IMR-90 (cell line): ENCODE measurements around the gene BTG4. TPM values are rescaled to one million over a fixed set of nuclear protein-coding genes. Genes with fewer than 3 reads are reported as not detected.

Experiments
- ATAC-seq: fragments of 200-7000 bp; cut with Tn5 transposase; 2 replicates; pipeline ENCODE4 v1.9.1; 2020; ENCODE audit warnings: low read depth, mild to moderate bottlenecking, moderate library complexity
- BruUV-seq: library from RNA; stranded (reverse); fragments of 400-500 nt; replicated peaks from 2 replicates; lab custom pipeline; 2021; lab: Mats Ljungman, UMichigan
- CTCF ChIA-PET: fragments of 300-600 bp; formaldehyde crosslinking; extraction: SDS; loops from one replicate; lab custom pipeline; 2021; ENCODE audit warnings: antibody characterized with exemption; lab: Yijun Ruan, JAX
- POLR2A ChIA-PET: fragments of 300-600 bp; sonication (Branson Sonifier 250); formaldehyde crosslinking; loops from one replicate; lab custom pipeline; 2022; ENCODE audit warnings: antibody characterized with exemption; ENCODE audit not compliant: unreplicated experiment; lab: Charles Lee
- DNase-seq: peaks from one replicate; pipeline ENCODE4 v3.0.0; 2013
- H2AFZ ChIP-seq: replicated peaks from 2 replicates; pipeline ENCODE3; 2013; ENCODE audit warnings: low read length, mild to moderate bottlenecking; ENCODE audit not compliant: poor library complexity
- H2AK5ac ChIP-seq: 2 replicates; pipeline ENCODE4 v1.6.1; 2013; ENCODE audit warnings: low read depth, low read length, inconsistent platforms
- H2AK9ac ChIP-seq: replicated peaks from 2 replicates; pipeline ENCODE3; 2013; ENCODE audit warnings: mild to moderate bottlenecking, low read depth, low read length, moderate library complexity; ENCODE audit not compliant: poor library complexity
- H2BK120ac ChIP-seq: 2 replicates; pipeline ENCODE4 v1.6.1; 2013; ENCODE audit warnings: low read depth, low read length, inconsistent platforms
- H2BK15ac ChIP-seq: 3 replicates; pipeline ENCODE4 v1.6.1; 2013; ENCODE audit warnings: low read depth, low read length, inconsistent platforms
- H2BK20ac ChIP-seq: 2 replicates; pipeline ENCODE4 v1.6.1; 2013; ENCODE audit warnings: low read depth, mild to moderate bottlenecking, inconsistent platforms, low read length, moderate library complexity
- H2BK5ac ChIP-seq: 2 replicates; pipeline ENCODE4 v1.6.1; 2013; ENCODE audit warnings: mild to moderate bottlenecking, low read depth, low read length, inconsistent platforms; ENCODE audit not compliant: poor library complexity, severe bottlenecking
- H3K14ac ChIP-seq: replicated peaks from 2 replicates; pipeline ENCODE4 v1.6.1; 2013; ENCODE audit warnings: low read depth, low read length, inconsistent platforms
- H3K18ac ChIP-seq: 2 replicates; pipeline ENCODE4 v1.6.1; 2013; ENCODE audit warnings: low read depth, low read length, control low read depth
- H3K23ac ChIP-seq: 2 replicates; pipeline ENCODE4 v1.6.1; 2013; ENCODE audit warnings: low read depth, low read length, inconsistent platforms
- H3K27ac ChIP-seq: 2 replicates; pipeline ENCODE4 v1.5.1; 2013; ENCODE audit warnings: mild to moderate bottlenecking, control low read depth, low read length; ENCODE audit not compliant: insufficient read depth
- H3K27me3 ChIP-seq: 2 replicates; pipeline ENCODE4 v1.6.1; 2013; ENCODE audit warnings: low read length; ENCODE audit not compliant: control insufficient read depth, insufficient read depth
- H3K36me3 ChIP-seq: 2 replicates; pipeline ENCODE4 v1.6.1; 2013; ENCODE audit warnings: low read length, mixed read lengths; ENCODE audit not compliant: control insufficient read depth, insufficient read depth
- H3K4ac ChIP-seq: 2 replicates; pipeline ENCODE4 v1.6.1; 2013; ENCODE audit warnings: low read depth, low read length, inconsistent platforms
- H3K4me1 ChIP-seq: 2 replicates; pipeline ENCODE4 v1.6.1; 2013; ENCODE audit warnings: low read length, mixed read lengths; ENCODE audit not compliant: control insufficient read depth, insufficient read depth
- H3K4me2 ChIP-seq: 2 replicates; pipeline ENCODE4 v1.6.1; 2013; ENCODE audit warnings: low read depth, mild to moderate bottlenecking, control low read depth, low read length, moderate library complexity
- H3K4me3 ChIP-seq: 2 replicates; pipeline ENCODE4 v1.5.1; 2013; ENCODE audit warnings: low read depth, mild to moderate bottlenecking, control low read depth, low read length, moderate library complexity; ENCODE audit not compliant: insufficient read depth
- H3K56ac ChIP-seq: 2 replicates; pipeline ENCODE4 v1.6.1; 2013; ENCODE audit warnings: low read length, inconsistent platforms; ENCODE audit not compliant: insufficient read depth; ENCODE audit errors: extremely low read depth
- H3K79me1 ChIP-seq, 2 experiments: 2 replicates each; pipeline ENCODE4 v1.6.1; 2013; ENCODE audit warnings: low read length in 2 of 2, inconsistent platforms in 1 of 2, low read depth in 1 of 2
- H3K9ac ChIP-seq: 2 replicates; pipeline ENCODE4 v1.6.1; 2013; ENCODE audit warnings: low read depth, low read length, control low read depth
- H3K9me1 ChIP-seq: 2 replicates; pipeline ENCODE4 v1.6.1; 2013; ENCODE audit warnings: low read length, inconsistent platforms; ENCODE audit not compliant: insufficient read depth
- H3K9me3 ChIP-seq: 2 replicates; pipeline ENCODE4 v1.6.1; 2013; ENCODE audit warnings: low read length; ENCODE audit not compliant: control insufficient read depth, insufficient read depth
- H4K20me1 ChIP-seq: 2 replicates; pipeline ENCODE4 v1.6.1; 2013; ENCODE audit warnings: low read length, inconsistent platforms; ENCODE audit not compliant: insufficient read depth
- H4K5ac ChIP-seq: 2 replicates; pipeline ENCODE4 v1.6.1; 2013; ENCODE audit warnings: mild to moderate bottlenecking, low read depth, low read length, control low read depth
- H4K8ac ChIP-seq, 2 experiments: 2 replicates each; pipeline ENCODE4 v1.6.1; 2013; ENCODE audit warnings: low read depth in 2 of 2, low read length in 2 of 2, control low read depth in 1 of 2, inconsistent platforms in 1 of 2
- H4K91ac ChIP-seq: 2 replicates; pipeline ENCODE4 v1.6.1; 2013; ENCODE audit warnings: low read depth, low read length, inconsistent platforms; ENCODE audit not compliant: insufficient read depth
- CEBPB ChIP-seq: IDR thresholded peaks from 2 replicates; pipeline ENCODE4 v1.6.1; 2012; ENCODE audit warnings: low read depth, low read length, improper control_type of control experiment
- CHD1 ChIP-seq: IDR thresholded peaks from 2 replicates; pipeline ENCODE4 v1.6.1; 2012; ENCODE audit warnings: low read depth, low read length, improper control_type of control experiment
- FOS ChIP-seq: fragments of 150-350 bp; IDR thresholded peaks from 2 replicates; pipeline ENCODE4 v1.6.1; 2016; ENCODE audit warnings: low read depth, low read length
- MAFK ChIP-seq: IDR thresholded peaks from 2 replicates; pipeline ENCODE4 v1.6.1; 2012; ENCODE audit warnings: low read depth, low read length, improper control_type of control experiment
- MAZ ChIP-seq: IDR thresholded peaks from 2 replicates; pipeline ENCODE4 v1.6.1; 2012; ENCODE audit warnings: low read depth, mild to moderate bottlenecking, low read length, improper control_type of control experiment, moderate library complexity, borderline replicate concordance
- MXI1 ChIP-seq: IDR thresholded peaks from 2 replicates; pipeline ENCODE4 v1.6.1; 2012; ENCODE audit warnings: low read depth, mild to moderate bottlenecking, low read length, moderate library complexity, borderline replicate concordance
- NFE2L2 ChIP-seq: fragments of 150-350 bp; IDR thresholded peaks from 2 replicates; pipeline ENCODE4 v1.6.1; 2016; ENCODE audit warnings: low read depth, mild to moderate bottlenecking, low read length
- POLR2A ChIP-seq: IDR thresholded peaks from 2 replicates; pipeline ENCODE4 v1.6.1; 2012; ENCODE audit warnings: mild to moderate bottlenecking, low read depth, low read length
- RAD21 ChIP-seq: IDR thresholded peaks from 2 replicates; pipeline ENCODE4 v1.6.1; 2012; ENCODE audit warnings: low read length, improper control_type of control experiment
- RFX5 ChIP-seq: IDR thresholded peaks from 2 replicates; pipeline ENCODE4 v1.8.0; 2012; ENCODE audit warnings: low read depth, mild to moderate bottlenecking, low read length, moderate library complexity
- SMC3 ChIP-seq: fragments of 150-350 bp; IDR thresholded peaks from 2 replicates; pipeline ENCODE4 v1.6.1; 2016; ENCODE audit warnings: low read depth, mild to moderate bottlenecking, antibody characterized with exemption, low read length, moderate library complexity
- WGBS, 2 experiments: methylation state at CpG; one replicate each; pipeline versions ENCODE4 v1.1.5 to v1.1.7; 2013; ENCODE audit warnings: missing lambda C conversion rate in 2 of 2; ENCODE audit not compliant: insufficient read length in 1 of 2; ENCODE audit errors: extremely low coverage in 2 of 2; 5-methylcytosine and 5-hydroxymethylcytosine counted together
- dilution Hi-C: fragments of 300-500 bp; cut with HindIII; formaldehyde crosslinking; loops from one replicate; pipeline ENCODE4 v1.14.3; 2018; ENCODE audit warnings: low sequenced_read_pairs; ENCODE audit not compliant: unreplicated experiment
- in situ Hi-C: fragments of 300-500 bp; cut with MboI; formaldehyde crosslinking; loops from 3 replicates; pipeline ENCODE4 v1.14.3; 2019; ENCODE audit warnings: low sequenced_read_pairs, inconsistent platforms, mixed read lengths
- intact Hi-C: fragments of 100-400 bp; cut with micrococcal nuclease; formaldehyde crosslinking; loops from 2 replicates; pipeline ENCODE4 v1.10.0; 2022
- polyA plus RNA-seq, 3 experiments: library from polyadenylated mRNA; depleted of rRNA; stranded (reverse); fragments of >200 nt; gene quantifications; 2 replicates each; pipeline ENCODE4 v1.2.3, GENCODE V29; 2012; ENCODE audit warnings: low replicate concordance in 1 of 3
- total RNA-seq: library from RNA; depleted of rRNA; stranded (reverse); fragments of >200 nt; gene quantifications from 2 replicates; pipeline ENCODE4 v1.2.3, GENCODE V29; 2012
- TF ChIP-seq, protein P1 (sequence below): conservative IDR thresholded peaks from 2 replicates; pipeline ENCODE4 v1.5.1; 2012; ENCODE audit warnings: mild to moderate bottlenecking, low read depth, low read length, improper control_type of control experiment
- TF ChIP-seq, protein P2 (sequence below): fragments of 150-350 bp; IDR thresholded peaks from 2 replicates; pipeline ENCODE4 v1.6.1; 2016; ENCODE audit warnings: low read depth, mild to moderate bottlenecking, low read length, moderate library complexity, borderline replicate concordance
- TF ChIP-seq, protein P3 (sequence below): fragments of 150-350 bp; IDR thresholded peaks from 2 replicates; pipeline ENCODE4 v1.6.1; 2017; ENCODE audit warnings: mild to moderate bottlenecking, antibody characterized with exemption, low read length, low read depth

BTG4 gene
- total and polyA plus RNA-seq, 2 of the 4 experiments (the other 2 are of a cell fraction) = not detected

DNA sequence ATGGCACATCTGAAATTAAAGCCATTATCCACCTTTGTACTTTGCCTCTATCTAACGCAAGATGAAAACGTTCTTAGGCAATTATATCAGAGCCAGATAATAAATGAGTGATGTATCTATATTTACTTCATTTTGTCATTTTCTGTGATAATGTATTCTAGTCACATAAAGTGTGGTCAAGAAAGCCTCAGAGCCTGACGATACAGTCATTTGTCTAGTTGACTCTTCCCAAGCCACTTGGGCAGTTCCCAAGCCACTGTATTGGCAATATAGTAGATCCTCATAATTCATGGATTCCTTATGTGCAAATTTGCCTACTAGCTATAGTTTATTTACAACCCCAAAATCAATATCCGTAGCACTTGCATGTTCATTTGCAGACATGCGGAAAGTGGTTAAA lies 10.2 kb upstream of the BTG4 start:
- Histone ChIP-seq H3K18ac (no peak overlapping the region), H3K27me3 (no peaks in the 10 kb centered on the region), H3K4me3 (no peak overlapping the region), H3K4me1 (peaks cover 5% of the 10 kb centered on the region; the same call in 1 of the 2 replicates), H4K91ac (no peak overlapping the region), H3K4me2 (no peak overlapping the region), H2BK5ac (no peak overlapping the region), H2BK15ac (no peak overlapping the region), H3K56ac (no peak overlapping the region), H3K9ac (no peak overlapping the region), H2AFZ (no peak overlapping the region), H3K23ac (no peak overlapping the region), H2AK5ac (no peak overlapping the region), H3K79me1 (no peaks in the 10 kb centered on the region), H2AK9ac (no peak overlapping the region), H3K36me3 (no peaks in the 10 kb centered on the region), H3K27ac (no peak overlapping the region), H3K4ac (no peak overlapping the region), H2BK20ac (no peak overlapping the region), H3K14ac (no peak overlapping the region), H2BK120ac (no peak overlapping the region), H4K5ac (no peak overlapping the region), H3K9me1 (0 out of 2 replicates have a peak, but pooled peaks cover 6% of the 10 kb centered on the region), H4K20me1 (no peaks in the 10 kb centered on the region), H4K8ac (no peak overlapping the region), H3K9me3 (no peaks in the 10 kb centered on the region)
- WGBS, 2 experiments = no CpG with 5 or more reads among the region's 5 CpGs
- DNase-seq = no peak
- no peak for TF ChIP-seq SMC3
- no peak for TF ChIP-seq NFE2L2
- TF ChIP-seq POLR2A = no peak
- TF ChIP-seq CHD1 = no peak
- TF ChIP-seq, protein P1, sequence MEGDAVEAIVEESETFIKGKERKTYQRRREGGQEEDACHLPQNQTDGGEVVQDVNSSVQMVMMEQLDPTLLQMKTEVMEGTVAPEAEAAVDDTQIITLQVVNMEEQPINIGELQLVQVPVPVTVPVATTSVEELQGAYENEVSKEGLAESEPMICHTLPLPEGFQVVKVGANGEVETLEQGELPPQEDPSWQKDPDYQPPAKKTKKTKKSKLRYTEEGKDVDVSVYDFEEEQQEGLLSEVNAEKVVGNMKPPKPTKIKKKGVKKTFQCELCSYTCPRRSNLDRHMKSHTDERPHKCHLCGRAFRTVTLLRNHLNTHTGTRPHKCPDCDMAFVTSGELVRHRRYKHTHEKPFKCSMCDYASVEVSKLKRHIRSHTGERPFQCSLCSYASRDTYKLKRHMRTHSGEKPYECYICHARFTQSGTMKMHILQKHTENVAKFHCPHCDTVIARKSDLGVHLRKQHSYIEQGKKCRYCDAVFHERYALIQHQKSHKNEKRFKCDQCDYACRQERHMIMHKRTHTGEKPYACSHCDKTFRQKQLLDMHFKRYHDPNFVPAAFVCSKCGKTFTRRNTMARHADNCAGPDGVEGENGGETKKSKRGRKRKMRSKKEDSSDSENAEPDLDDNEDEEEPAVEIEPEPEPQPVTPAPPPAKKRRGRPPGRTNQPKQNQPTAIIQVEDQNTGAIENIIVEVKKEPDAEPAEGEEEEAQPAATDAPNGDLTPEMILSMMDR = no peak
- TF ChIP-seq FOS = no peak
- TF ChIP-seq, protein P2, sequence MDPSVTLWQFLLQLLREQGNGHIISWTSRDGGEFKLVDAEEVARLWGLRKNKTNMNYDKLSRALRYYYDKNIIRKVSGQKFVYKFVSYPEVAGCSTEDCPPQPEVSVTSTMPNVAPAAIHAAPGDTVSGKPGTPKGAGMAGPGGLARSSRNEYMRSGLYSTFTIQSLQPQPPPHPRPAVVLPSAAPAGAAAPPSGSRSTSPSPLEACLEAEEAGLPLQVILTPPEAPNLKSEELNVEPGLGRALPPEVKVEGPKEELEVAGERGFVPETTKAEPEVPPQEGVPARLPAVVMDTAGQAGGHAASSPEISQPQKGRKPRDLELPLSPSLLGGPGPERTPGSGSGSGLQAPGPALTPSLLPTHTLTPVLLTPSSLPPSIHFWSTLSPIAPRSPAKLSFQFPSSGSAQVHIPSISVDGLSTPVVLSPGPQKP = no peak
- no peak for TF ChIP-seq MAZ
- TF ChIP-seq MXI1 = no peak
- no peak for TF ChIP-seq CEBPB
- TF ChIP-seq, protein P3, sequence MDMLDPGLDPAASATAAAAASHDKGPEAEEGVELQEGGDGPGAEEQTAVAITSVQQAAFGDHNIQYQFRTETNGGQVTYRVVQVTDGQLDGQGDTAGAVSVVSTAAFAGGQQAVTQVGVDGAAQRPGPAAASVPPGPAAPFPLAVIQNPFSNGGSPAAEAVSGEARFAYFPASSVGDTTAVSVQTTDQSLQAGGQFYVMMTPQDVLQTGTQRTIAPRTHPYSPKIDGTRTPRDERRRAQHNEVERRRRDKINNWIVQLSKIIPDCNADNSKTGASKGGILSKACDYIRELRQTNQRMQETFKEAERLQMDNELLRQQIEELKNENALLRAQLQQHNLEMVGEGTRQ = no peak
- TF ChIP-seq MAFK = no peak
- TF ChIP-seq RAD21 = no peak
- TF ChIP-seq RFX5 = no peak
- intact Hi-C loops = no loop called here
- no peak for ATAC-seq
- no TSS peak for BruUV-seq
- dilution Hi-C loops = no loop called here
- ChIA-PET CTCF (interaction anchor here (0.6 kb wide), 1 partner anchor 82 kb away, joined by 3 read pairs; no protein-coding TSS in a partner anchor), POLR2A (no interaction called here)
- in situ Hi-C loops = no loop called here
